Hepatic stellate cell (primary cell): ENCODE results near the gene BPIFA3.

Experiments used
- DNase-seq: peaks from one replicate; pipeline ENCODE4 v3.0.0; 2011; ENCODE audit warnings: low spot score

BPIFA3 gene

DNA sequence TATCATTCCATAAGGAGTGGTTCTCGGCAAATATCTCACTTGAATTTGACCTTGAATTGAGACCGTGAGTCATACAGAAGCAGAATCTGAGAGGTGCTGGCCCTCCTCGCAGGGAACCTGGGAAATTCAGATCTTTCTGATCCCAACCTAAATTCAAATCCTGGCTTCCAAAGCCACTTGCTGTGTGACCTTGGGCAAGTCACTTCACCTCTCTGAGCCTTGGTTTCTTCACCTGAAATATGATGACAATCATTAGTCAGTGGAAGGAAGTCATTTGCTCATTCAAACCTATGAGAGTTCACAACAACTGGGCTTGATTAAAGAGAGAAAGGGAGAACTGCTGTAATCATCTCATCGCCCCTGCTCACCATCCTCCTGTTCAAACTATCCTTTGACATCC lies 7.2 kb downstream of the BPIFA3 start:
- DNase-seq, result no peak

DNA sequence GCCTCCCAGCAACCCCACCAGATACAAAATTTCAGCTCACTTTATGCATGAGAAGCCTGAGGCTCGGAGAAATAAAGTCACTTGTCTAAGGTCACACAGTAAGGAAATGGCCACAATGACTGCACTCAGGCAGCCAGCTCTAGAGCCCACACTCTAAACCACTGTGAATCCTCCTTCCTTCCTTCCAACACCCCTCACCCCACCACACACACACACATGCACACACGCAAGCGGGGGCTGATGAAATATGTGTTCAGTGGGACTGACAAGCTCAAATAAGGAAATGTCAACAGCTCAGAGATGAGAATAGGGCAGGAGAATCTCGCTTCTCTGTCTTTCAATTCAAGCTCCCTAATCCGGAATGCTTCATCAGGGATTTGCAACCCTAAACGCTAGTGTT lies 12.7 kb downstream of the BPIFA3 start:
- no peak for DNase-seq

DNA sequence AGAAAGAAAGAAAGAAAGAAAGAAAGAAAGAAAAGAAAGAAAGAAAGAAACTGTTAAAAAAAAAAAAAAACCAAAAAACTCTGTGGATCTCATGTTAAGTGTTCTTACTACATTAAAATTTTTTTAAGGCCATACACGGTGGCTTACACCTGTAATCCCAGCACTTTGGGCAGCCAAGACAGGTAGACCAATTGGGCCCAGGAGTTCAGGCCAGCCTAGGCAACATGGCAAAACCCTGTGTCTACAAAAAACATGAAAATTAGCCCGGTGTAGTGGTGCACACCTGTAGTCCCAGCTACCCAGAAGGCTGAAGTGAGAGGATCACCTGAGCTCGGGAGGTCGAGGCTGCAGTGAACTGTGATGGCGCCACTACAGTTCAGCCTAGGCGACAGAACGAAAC lies 14.1 kb downstream of the BPIFA3 start:
- DNase-seq, result no peak

DNA sequence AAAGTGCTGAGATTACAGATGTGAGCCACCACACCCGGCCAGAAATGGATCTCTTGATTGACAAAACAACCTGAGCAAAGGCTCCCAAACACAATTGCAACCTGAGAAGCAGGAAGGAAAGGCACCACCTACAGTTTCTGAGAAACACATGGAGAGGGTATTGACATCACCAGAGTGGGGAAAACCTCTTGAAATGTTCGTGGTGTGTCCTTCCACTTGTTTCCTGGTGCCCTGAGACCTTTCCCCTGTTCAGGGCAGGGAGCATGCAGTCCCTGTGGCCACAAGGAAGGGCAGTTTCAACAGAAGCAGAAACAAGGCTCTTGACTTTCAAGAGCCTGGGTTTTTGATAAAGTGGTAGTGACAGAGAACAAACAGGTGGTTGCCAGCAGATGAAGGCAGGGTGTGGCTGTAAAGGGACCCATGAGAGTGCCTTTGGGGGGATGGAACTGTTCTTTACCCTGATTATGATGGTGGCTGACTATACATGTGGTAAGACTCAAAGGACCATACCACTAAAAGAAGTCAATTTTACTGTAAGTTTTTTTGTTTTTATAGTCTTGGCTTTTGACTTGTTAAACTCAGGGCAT lies 15.4 kb downstream of the BPIFA3 start:
- no peak for DNase-seq

DNA sequence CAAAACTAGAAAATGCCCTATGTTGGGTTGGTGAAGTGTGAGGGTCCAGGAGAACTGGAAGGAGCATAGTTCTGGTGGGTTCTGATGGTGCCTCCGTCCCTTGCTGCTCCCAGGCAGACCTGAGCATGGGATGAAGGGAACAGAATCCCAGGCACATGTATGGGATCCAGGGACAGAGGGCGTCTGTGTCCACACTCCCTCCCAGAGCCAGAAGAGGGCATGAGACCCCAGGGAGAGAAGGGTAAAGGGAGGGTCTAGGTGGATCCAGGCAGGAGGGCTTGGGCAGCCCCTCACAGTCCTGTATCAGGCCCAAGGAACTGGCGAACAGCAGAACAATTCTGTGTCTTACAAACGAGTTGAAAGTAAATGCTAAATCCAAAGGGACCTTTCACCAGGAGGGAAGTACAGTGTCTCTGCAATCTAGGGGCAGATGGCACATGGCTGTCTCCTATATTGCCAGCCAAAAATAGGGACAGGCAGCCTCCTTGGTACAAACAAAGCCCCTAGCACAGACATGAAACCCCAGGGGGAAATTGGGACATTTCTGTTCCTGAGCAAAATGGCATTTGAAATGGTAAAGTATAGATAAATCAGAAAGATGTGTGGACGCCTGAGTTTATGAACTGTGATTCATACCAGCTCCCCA lies 16.1 kb downstream of the BPIFA3 start:
- no peak for DNase-seq

DNA sequence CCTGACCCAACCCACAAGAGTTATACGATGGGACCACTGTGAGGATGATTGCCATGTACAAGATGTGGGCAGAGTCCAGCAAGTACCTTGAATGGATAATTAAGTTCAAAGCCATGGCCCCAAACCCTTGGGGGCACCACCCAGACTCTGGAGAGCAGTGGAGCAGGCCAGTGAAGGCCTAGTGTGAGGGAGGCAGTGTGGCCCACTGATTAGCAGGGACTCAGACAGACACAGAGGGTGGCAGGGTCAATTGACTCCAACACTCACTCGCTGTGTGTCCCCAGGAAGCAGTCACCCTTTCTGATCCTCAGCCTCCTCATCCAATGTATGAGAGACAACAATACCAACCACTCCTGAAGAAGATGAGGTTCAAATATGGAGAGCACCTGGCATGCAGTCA lies 16.9 kb downstream of the BPIFA3 start:
- no peak for DNase-seq

DNA sequence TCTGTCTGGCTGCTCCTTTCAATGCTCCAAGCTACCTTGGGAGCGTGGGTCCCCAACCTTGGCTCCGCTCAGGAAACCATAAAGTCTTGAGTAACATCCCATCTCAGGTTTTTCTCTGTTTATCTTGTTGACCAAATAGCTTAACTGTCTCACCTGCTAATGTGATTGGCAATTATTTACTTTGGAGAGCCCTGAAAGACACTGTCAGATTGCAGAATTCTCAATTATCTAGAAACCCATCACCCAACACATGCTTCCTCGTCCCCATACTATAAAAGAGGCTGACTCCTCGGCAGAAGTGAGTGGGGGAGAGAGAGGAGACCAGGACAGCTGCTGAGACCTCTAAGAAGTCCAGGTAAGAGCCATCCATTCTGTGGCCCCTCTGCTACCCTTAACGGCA lies 18.5 kb downstream of the BPIFA3 start, which contains the start of gene BPIFA1:
TSS of gene BPIFA1 (plus strand) at position 301 of the 400 bp plus-strand sequence. CDS start 1,716 bp downstream, outside the sequence.
- no peak for DNase-seq

DNA sequence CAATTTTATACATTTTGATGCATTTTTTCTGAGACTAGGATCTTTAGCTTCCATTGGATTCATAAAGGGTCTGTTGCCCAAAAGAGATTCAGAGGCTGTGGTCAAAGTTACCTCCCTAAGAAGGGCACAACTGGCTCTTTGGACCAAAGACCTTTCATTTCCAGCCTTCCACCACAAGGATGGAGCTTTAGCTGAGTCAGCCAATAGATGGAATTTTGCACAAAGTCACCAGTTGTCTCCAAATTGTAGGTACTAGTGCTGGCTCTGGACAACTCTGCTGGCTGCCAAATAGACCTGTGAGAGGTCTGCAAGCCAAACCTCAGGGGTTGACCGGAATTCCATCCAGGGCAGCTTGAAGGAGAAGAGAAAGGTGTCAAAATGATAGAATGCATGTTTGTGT lies 19.2 kb downstream of the BPIFA3 start:
- DNase-seq, result no peak

DNA sequence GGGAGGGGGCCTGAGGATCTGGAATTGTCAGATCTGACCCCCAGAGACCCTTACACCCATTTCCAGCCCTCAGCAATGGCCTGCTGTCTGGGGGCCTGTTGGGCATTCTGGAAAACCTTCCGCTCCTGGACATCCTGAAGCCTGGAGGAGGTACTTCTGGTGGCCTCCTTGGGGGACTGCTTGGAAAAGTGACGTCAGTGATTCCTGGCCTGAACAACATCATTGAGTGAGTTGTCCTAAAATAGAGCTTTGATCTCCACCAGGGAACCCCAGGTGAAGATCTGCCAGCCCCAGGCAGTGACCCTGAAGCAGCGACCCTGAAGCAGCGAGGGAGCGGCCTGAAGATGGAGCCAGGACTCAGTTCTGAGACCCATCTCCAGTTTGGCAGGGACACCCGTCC lies 20.8 kb downstream of the BPIFA3 start:
- DNase-seq, result no peak

DNA sequence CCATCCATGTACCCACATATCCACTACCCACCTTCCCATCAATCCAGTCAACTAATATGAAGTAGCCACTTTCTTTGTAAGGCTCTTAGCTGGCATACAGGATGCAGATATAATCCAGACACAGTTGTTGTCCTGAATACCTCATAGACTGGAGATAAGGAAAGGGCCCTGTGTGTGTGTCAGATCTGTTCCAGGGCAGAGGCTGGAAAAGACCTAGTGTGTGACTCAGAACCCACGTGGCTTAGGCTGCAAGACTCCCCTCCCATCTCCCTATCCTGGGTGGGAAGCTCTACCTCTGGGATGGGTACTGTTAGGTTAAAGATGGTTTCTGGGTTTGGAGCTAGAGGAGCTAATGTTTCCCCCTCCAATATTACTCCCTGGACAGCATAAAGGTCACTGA lies 22.3 kb downstream of the BPIFA3 start:
- DNase-seq, result no peak

DNA sequence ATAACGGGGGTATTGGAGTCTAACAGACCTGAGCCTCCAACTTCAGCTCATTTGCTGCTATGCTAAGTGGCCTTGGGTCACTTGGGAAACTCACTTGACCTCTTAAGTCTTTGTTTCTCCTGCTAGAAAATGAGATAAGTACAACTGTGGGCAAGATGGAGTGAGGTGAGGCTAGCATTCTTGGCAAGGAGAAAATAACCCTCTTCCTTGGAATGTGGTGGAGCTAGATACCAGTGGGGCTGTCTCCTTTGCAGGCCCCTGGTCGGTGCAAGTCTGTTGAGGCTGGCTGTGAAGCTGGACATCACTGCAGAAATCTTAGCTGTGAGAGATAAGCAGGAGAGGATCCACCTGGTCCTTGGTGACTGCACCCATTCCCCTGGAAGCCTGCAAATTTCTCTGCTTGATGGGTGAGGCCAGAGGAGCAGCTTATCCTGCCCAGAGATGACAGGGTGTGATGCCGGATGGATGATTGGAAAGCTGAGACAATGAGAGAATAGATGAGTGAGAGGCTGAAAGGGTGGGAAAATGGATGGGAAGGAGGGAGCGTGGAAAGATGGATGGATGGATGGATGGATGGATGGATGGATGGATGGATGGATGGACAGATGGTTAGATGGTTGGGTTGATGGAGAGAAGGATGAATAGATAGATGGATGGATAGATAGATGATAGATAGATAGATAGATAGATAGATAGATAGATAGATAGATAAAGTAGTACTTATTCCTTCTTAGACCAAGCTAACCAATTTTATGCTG lies 23.0 kb downstream of the BPIFA3 start:
- no peak for DNase-seq

DNA sequence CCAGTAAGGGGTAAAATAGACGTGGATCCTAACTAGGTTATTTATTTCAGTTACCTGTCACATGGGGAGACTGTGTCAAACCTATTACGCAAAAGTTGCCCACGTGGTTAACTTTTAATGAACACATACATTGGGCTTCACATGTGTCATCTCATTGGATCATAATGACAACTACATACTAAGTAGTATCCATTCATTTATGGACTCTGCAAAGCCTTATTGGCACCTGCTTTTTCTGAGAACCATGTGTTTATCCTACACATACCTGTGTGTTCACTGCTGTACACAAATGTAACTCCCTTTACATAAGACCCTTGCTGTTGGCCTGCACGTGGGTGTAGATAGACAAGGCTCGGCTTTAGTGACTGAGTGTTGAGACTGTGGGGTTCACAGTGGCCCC lies 23.8 kb downstream of the BPIFA3 start:
- DNase-seq, result no peak

DNA sequence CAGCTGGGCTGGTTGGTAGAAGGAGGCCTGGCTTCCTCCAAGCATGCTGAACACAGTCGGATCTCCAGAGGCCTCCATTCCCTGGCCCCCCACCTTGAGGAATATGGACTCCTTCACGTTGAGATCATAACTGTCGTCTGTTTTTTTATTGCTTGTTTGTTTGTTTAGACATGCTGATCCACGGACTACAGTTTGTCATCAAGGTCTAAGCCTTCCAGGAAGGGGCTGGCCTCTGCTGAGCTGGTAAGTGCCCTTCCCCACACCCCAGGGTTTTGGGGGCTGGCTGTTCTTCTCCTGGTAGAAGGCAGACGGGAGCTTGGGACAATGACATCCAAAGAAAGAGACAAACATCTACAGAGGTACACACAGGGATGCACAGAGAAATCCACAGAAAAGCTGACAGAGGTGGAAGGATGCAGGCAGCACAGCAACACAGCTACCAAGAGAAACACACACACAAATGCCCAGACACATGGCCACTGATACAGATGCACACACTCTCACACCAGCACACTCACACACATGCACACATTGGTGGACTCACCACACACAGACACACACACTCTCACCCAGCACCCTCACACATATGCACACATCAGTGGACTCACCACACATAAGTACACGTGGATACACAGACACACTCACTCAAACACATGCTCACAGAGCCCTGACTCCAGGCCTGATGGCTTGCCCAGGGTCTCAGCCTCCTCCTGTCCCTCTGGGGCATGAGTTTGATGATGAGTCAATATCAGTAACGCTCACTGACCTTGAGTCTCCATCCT lies 25.4 kb downstream of the BPIFA3 start:
- DNase-seq, result no peak

DNA sequence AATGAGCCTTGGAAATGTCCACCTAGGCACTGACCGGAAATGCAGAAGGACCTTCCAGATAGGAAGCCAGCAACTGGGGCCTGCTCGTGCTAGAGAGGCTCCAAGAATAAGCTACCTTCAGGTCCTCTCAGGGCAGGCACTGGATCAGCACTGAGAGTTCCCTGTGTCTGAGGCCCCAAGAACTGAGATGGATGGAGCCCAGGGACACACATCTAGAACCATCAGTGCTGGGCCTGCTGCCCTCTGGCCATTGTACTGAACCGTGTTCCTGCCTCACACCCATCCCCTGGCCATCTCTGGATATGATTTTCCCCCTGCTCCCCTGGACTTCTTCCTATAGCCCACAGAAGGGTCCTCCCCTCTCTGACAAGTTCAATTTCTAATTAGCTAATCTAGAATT lies 28.9 kb downstream of the BPIFA3 start:
- DNase-seq, result no peak

DNA sequence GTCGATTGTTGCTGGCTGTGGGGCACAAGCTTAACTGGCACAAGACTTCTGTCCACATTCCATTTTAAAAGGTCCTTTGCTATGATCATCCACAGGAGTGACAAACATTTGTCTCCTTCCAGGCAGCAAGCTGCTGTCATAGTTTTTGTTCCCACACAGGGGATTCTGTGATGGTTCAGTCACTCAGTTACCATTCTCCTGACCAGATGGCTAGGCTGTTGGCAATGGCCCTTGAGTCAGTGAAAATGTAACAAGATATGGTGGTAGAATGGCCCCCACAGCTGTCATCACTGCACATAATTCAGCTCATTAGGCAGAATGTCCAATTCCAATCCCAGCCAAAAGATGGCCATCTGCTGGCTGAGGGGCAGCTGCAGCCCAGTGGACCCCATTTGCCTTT lies 32.3 kb downstream of the BPIFA3 start:
- no peak for DNase-seq

DNA sequence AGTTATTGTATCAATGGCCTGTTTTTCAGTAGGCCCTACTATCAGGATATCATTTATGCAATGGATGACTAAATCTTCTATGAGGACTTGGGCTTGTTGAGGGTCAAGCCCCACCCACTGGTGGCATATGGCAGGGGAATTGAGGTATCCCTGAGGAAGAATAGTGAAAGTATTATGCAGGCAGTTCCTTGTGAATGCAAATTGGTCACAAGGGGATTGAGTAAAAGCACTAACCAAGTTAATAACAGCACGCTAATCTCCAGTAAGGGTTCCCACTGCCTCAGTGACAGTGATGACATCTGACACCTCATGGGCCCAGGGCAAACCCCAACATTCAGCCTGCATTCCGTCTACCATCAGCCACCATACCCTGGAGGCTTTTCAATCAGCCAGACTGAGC lies 33.5 kb downstream of the BPIFA3 start:
- DNase-seq, result no peak

DNA sequence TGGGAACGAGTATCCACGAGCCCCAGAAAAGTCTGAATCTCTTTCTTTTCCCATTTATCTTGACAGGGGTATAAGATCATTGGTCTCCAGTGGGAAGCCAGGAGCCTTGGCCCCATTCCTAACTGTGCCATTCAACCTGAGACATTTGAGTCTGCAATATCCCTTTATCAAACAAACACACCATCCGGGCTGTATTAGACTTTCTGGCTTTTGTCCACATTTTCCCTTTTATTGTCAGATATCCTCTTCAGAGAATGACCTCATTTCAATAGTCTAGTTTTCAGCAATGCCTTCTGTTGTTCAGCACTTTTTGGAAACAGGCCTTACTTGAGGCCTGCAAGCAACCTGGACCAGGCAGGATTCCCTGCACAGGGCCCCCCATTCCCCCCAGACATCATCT lies 34.3 kb downstream of the BPIFA3 start:
- no peak for DNase-seq

DNA sequence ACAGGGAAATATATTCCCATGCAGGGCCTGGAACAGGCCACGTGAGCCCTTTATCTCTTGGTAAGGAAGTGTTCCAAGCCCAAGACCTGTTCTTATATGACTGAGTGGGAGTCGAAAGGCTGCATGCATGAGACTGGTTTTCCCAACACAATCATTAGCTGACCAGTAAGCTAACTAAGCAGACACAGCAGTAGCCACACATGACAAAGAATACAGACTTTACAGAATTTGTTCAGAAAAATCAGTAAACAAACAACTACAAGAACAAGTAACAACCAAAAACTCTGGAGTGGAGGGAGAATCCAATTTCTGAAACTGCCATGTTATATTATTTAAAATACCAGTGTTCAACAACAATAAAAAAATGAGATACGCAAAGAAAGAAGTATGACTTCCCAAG lies 35.3 kb downstream of the BPIFA3 start:
- DNase-seq, result no peak

DNA sequence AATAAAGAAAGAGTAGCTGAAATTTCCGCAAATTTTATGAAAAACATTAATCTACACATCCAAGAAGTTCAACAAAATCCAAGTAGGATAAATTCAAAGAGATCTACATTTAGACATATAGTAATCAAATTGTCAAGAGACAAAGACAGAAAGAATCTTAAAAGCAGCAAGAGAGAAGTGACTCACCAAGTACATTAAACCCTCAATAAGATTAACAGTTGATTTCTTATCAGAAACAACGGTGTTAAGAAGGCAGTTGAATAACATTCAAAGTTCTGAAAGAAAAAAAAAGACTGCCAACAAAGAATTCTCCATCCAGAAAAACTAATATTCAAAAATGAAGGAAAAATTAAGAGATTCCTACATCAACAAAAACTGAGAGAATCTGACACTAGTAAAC lies 37.9 kb downstream of the BPIFA3 start:
- no peak for DNase-seq

DNA sequence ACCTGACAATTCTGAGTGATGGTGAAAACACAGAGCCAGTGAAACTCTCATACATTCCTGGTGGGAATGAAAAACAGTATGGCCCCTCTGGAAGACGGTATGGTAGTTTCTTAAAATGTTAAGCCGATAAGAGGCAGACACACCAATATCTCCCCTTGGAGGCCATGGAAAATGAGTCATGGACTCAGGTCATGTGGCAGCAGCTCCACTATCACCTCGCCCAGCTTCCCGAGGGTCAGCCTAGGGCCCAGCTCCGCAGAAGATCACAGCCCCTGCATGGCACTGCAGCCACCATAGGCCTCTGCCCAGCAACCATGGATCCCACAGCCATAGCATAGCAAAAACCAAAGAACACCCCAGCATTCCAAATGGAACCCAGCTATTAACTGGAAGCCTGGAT lies 40.1 kb downstream of the BPIFA3 start:
- no peak for DNase-seq

DNA sequence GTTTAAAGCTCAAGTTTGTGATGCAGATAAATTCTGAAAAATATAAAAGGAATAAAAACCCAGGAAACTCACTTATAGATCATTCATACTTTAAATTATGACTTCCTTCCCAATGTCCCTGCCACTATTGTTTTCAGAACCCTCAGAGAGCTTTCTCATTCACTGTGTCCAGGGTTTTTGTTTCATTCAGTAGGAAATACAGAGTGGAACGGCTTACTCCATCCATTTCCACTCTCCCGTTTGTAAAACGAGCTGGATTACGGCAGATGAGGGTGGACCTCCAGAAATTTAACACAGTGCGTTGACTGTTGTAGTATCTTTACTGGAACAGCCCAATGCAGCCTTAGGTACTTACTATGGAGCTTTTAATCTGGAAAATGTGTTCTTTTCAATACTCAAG lies 42.2 kb downstream of the BPIFA3 start:
- no peak for DNase-seq

DNA sequence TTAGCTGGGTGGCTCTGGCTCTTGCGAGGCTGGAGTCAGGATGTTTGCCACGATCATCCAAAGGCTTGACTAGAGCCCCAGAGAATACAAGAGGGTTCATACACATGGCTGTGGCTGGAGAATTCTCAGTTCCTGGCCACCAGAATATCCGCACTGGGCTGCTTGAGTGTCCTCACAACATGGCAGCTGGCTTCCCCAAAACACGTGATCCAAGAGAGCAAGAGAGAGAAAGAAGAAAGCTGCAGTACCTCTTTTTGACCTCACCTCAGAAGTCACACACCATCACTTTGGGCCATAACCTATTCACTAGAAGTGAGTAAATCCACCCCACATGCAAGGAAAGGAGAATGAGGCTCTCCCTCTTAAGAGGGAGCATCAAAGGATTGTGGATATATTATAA lies 44.3 kb downstream of the BPIFA3 start:
- DNase-seq, result no peak

DNA sequence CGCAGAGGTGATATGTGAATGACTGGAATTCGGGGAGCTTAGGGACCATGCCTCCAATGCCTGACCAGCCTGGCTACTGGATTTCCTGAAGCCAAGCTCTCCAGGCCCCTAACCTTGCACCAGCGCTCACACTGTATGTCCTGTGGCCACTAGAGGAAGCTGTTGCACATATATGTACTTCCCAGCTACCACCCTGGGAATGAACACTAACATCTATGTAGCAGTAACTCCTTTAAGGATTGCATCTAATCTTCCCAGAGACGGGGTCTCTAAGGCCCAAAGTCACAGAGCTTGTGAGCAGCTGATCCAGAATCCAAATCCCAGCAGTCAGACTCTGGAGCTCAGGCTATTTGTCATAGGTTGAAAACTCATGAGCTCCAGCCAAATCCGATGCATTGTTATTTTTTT lies 45.5 kb downstream of the BPIFA3 start:
- DNase-seq, result no peak
